ENCODE results near the gene ATXN2. TPM values are rescaled to one million over a fixed set of nuclear protein-coding genes. Genes with fewer than 3 reads are reported as not detected.

The ATXN2 gene
- total and polyA plus RNA-seq, 9 of the 15 experiments (the other 6 are each of a cell fraction or from before 2014, with no cell fraction given): 16.8 to 67.8 (median 29.3) TPM

- TF ChIP-seq, protein P1, sequence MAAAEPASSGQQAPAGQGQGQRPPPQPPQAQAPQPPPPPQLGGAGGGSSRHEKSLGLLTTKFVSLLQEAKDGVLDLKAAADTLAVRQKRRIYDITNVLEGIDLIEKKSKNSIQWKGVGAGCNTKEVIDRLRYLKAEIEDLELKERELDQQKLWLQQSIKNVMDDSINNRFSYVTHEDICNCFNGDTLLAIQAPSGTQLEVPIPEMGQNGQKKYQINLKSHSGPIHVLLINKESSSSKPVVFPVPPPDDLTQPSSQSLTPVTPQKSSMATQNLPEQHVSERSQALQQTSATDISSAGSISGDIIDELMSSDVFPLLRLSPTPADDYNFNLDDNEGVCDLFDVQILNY (CRISPR knock-in tag; IDR thresholded peaks at IDR 0.05): no peak
- TF ChIP-seq ZNF398 (CRISPR knock-in tag; IDR thresholded peaks at IDR 0.05): no peak
- TF ChIP-seq ATF7 (IDR thresholded peaks at IDR 0.05): peak; percentile 80; the same call in 1 of the 2 replicates
- TF ChIP-seq ZNF511 (CRISPR knock-in tag; IDR thresholded peaks at IDR 0.05): no peak
- no peak for TF ChIP-seq XRCC3 (IDR thresholded peaks at IDR 0.05)
- 0 out of 4 replicates have a peak, but pooled peaks of 1 of the 2 experiments have one; percentile 25 for TF ChIP-seq RCOR1 (IDR thresholded peaks at IDR 0.05; ENCODE audit: borderline replicate concordance in 1 of 2, low read depth in 2 of 2, low read length in 2 of 2)
- TF ChIP-seq ZNF407 (IDR thresholded peaks at IDR 0.05; ENCODE audit: low read depth): no peak
- TF ChIP-seq RFX5 (IDR thresholded peaks at IDR 0.05; ENCODE audit: low read depth, low read length): no peak
- TF ChIP-seq NCOA6 (IDR thresholded peaks at IDR 0.05): no peak
- no peak for TF ChIP-seq ZNF699 (CRISPR knock-in tag; IDR thresholded peaks at IDR 0.05; ENCODE audit: insufficient replicate concordance)
- no peak for TF ChIP-seq ZFP1 (CRISPR knock-in tag; IDR thresholded peaks at IDR 0.05)
- no peak for TF ChIP-seq MLLT1 (IDR thresholded peaks at IDR 0.05)
- no peak for TF ChIP-seq KDM2B (CRISPR knock-in tag; IDR thresholded peaks at IDR 0.05)
- peak; percentile 65 for TF ChIP-seq RBM22 (IDR thresholded peaks at IDR 0.05; ENCODE audit: low read depth, low read length, poor library complexity, severe bottlenecking)
These were observed 161.2 kb downstream of the ATXN2 start (continued) for GRCh38 chr12:111437816-111438454.

All from K562 (cell line).